HCT116 (cell line): ENCODE data around the gene GMDS. TPM values are rescaled to one million over a fixed set of nuclear protein-coding genes. Genes with fewer than 3 reads are reported as not detected.

Experiments used
- ATAC-seq: fragments of 200-7000 bp; cut with Tn5 transposase; 2 replicates; pipeline ENCODE4 v1.9.1; 2020; ENCODE audit warnings: mild to moderate bottlenecking, moderate library complexity
- BruUV-seq: library from RNA; stranded (reverse); fragments of 400-500 nt; replicated peaks from 2 replicates; lab custom pipeline; 2021; lab: Mats Ljungman, UMichigan
- CTCF ChIA-PET: fragments of 300-600 bp; sonication (Branson Sonifier 250); formaldehyde crosslinking; loops from one replicate; lab custom pipeline; 2021; ENCODE audit warnings: antibody characterized with exemption; lab: Charles Lee
- POLR2A ChIA-PET: fragments of 300-600, 350-600 bp; sonication (Branson Sonifier 250); formaldehyde crosslinking; loops from one replicate; lab custom pipeline; 2021; ENCODE audit warnings: antibody characterized with exemption; lab: Charles Lee
- RAD21 ChIA-PET, 2 experiments: fragments of 300-600 bp; sonication (Branson Sonifier 250); formaldehyde crosslinking; loops; one replicate each; lab custom pipeline; 2023; ENCODE audit warnings: low total read pairs in 2 of 2; ENCODE audit not compliant: uncharacterized antibody in 2 of 2, unreplicated experiment in 2 of 2, low non-redundant PET in 1 of 2; lab: Charles Lee
- DNase-seq: peaks from one replicate; pipeline ENCODE4 v3.0.0-alpha.2; 2010; ENCODE audit warnings: low read depth, low spot score
- H2AFZ ChIP-seq: fragments of 200-600 bp; shearing (Covaris generic), sonication (generic); 2 replicates; pipeline ENCODE4 v1.6.1; 2017; ENCODE audit warnings: low read depth, mixed run types, mixed read lengths, antibody characterized with exemption, low read length; ENCODE audit not compliant: poor library complexity, severe bottlenecking
- H3K27ac ChIP-seq: 2 replicates; pipeline ENCODE4 v1.5.1; 2012; ENCODE audit warnings: low read depth, low read length
- H3K27me3 ChIP-seq: fragments of 200-600 bp; sonication (generic); 2 replicates; pipeline ENCODE4 v1.6.1; 2016; ENCODE audit warnings: mixed run types, low read length, mixed read lengths; ENCODE audit not compliant: insufficient read depth
- H3K36me3 ChIP-seq, 2 experiments: fragments of 200-500 bp in 1 of 2; fragments of 200-600 bp in 1 of 2; sonication (Bioruptor generic) in 1 of 2; sonication (generic) in 1 of 2; 2 replicates each; pipeline versions ENCODE4 v1.5.1 to v1.6.1; 2014 to 2016; ENCODE audit warnings: low read length in 2 of 2, inconsistent platforms in 1 of 2, mixed read lengths in 1 of 2, mixed run types in 1 of 2; ENCODE audit not compliant: insufficient read depth in 2 of 2, control insufficient read depth in 1 of 2
- H3K4me1 ChIP-seq, 2 experiments: fragments of 200-600 bp in 1 of 2; sonication (generic) in 1 of 2; 2 replicates each; pipeline versions ENCODE4 v1.5.1 to v1.6.1; 2012 to 2017; ENCODE audit warnings: low read length in 2 of 2, inconsistent platforms in 1 of 2, mild to moderate bottlenecking in 1 of 2, mixed read lengths in 1 of 2, mixed run types in 1 of 2, moderate library complexity in 1 of 2; ENCODE audit not compliant: insufficient read depth in 2 of 2, control insufficient read depth in 1 of 2
- H3K4me2 ChIP-seq: fragments of 200-600 bp; sonication (generic); 2 replicates; pipeline ENCODE4 v1.6.1; 2017; ENCODE audit warnings: mixed run types, low read length, mixed read lengths
- H3K4me3 ChIP-seq, 2 experiments: fragments of 200-600 bp in 1 of 2; sonication (generic) in 1 of 2; replicated peaks in 1 of 2; 2 replicates each; pipeline ENCODE4 v1.5.1; 2011 to 2016; ENCODE audit warnings: low read length in 2 of 2, control low read depth in 1 of 2, low read depth in 1 of 2, mild to moderate bottlenecking in 1 of 2, mixed read lengths in 1 of 2, mixed run types in 1 of 2
- H3K79me2 ChIP-seq: fragments of 200-600 bp; sonication (generic); 2 replicates; pipeline ENCODE4 v1.6.1; 2017; ENCODE audit warnings: mild to moderate bottlenecking, mixed run types, low read length, moderate library complexity, mixed read lengths; ENCODE audit not compliant: insufficient read depth
- H3K9ac ChIP-seq: fragments of 200-600 bp; sonication (generic); 2 replicates; pipeline ENCODE4 v1.6.1; 2016; ENCODE audit warnings: low read length, mixed read lengths
- H3K9me2 ChIP-seq: fragments of 200-600 bp; sonication (generic), shearing (Covaris generic); 2 replicates; pipeline ENCODE4 v1.6.1; 2017; ENCODE audit warnings: mixed run types, mild to moderate bottlenecking, moderate library complexity; ENCODE audit not compliant: insufficient read depth
- H3K9me3 ChIP-seq, 2 experiments: fragments of 200-500 bp in 1 of 2; fragments of 200-600 bp in 1 of 2; sonication (Bioruptor generic) in 1 of 2; sonication (generic) in 1 of 2; 2 replicates each; pipeline ENCODE4 v1.6.1; 2014 to 2017; ENCODE audit warnings: low read length in 2 of 2, mixed read lengths in 2 of 2, inconsistent platforms in 1 of 2, low read depth in 1 of 2, mild to moderate bottlenecking in 1 of 2, mixed run types in 1 of 2, moderate library complexity in 1 of 2; ENCODE audit not compliant: control insufficient read depth in 1 of 2, insufficient read depth in 1 of 2
- H4K20me1 ChIP-seq: fragments of 200-600 bp; sonication (generic), shearing (Covaris generic); 2 replicates; pipeline ENCODE4 v1.6.1; 2017; ENCODE audit warnings: mixed run types, mild to moderate bottlenecking, moderate library complexity; ENCODE audit not compliant: insufficient read depth
- CEBPB ChIP-seq: IDR thresholded peaks from 2 replicates; pipeline ENCODE4 v1.6.1; 2012; ENCODE audit warnings: low read depth
- POLR2AphosphoS5 ChIP-seq: IDR thresholded peaks from 2 replicates; pipeline ENCODE4 v1.6.1; 2011; ENCODE audit warnings: mild to moderate bottlenecking, low read depth, low read length, moderate library complexity
- TCF7L2 ChIP-seq: IDR thresholded peaks from 2 replicates; pipeline ENCODE4 v1.7.0; 2011; ENCODE audit warnings: borderline replicate concordance, inconsistent platforms; ENCODE audit not compliant: insufficient read depth, insufficient read length; ENCODE audit errors: extremely low read depth
- YY1 ChIP-seq: IDR thresholded peaks from 2 replicates; pipeline ENCODE4 v1.6.1; 2011; ENCODE audit warnings: low read length, low read depth, moderate library complexity, mild to moderate bottlenecking; ENCODE audit not compliant: insufficient replicate concordance; ENCODE audit errors: extremely low read depth
- intact Hi-C: fragments of 100-400 bp; cut with micrococcal nuclease; formaldehyde crosslinking; loops from 2 replicates; pipeline ENCODE4 v1.10.0; 2022
- total RNA-seq: library from RNA; stranded (reverse); gene quantifications from one replicate; pipeline ENCODE4 v1.2.1, GENCODE V29; 2021; ENCODE audit not compliant: unreplicated experiment
- TF ChIP-seq, protein P1 (sequence below): IDR thresholded peaks from 2 replicates; pipeline ENCODE4 v1.6.1; 2012

GMDS gene
- total RNA-seq, 1 experiment from 2014 or later = 34.4 TPM

GRCh38 chr6:1869308-1869707 is 376.1 kb downstream of the GMDS start:
- H3K4me3 ChIP-seq = no peak overlapping the region
- no peak overlapping the region for H3K9ac ChIP-seq
- CTCF ChIA-PET = no interaction called here
- ATAC-seq (no peak), DNase-seq (no peak)
- H3K4me1 ChIP-seq = no peaks in the 10 kb centered on the region
- H3K27ac ChIP-seq = no peak overlapping the region
- intact Hi-C loops = no loop called here
- BruUV-seq = no TSS peak
- H3K79me2 ChIP-seq = no peaks in the 10 kb centered on the region
- POLR2A ChIA-PET = no interaction called here
- no peaks in the 10 kb centered on the region for H3K27me3 ChIP-seq
- H3K9me2 ChIP-seq = no peaks in the 10 kb centered on the region
- TF ChIP-seq, protein P1, sequence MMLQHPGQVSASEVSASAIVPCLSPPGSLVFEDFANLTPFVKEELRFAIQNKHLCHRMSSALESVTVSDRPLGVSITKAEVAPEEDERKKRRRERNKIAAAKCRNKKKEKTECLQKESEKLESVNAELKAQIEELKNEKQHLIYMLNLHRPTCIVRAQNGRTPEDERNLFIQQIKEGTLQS = no peak
- TF ChIP-seq POLR2AphosphoS5 (no peak), YY1 (no peak)
- no peak overlapping the region for H2AFZ ChIP-seq
- RAD21 ChIA-PET = no interaction called here
- no peaks in the 10 kb centered on the region for H3K36me3 ChIP-seq
- H3K4me2 ChIP-seq = no peak overlapping the region
- no peaks in the 10 kb centered on the region for H4K20me1 ChIP-seq
- no peaks in the 10 kb centered on the region for H3K9me3 ChIP-seq

DNA sequence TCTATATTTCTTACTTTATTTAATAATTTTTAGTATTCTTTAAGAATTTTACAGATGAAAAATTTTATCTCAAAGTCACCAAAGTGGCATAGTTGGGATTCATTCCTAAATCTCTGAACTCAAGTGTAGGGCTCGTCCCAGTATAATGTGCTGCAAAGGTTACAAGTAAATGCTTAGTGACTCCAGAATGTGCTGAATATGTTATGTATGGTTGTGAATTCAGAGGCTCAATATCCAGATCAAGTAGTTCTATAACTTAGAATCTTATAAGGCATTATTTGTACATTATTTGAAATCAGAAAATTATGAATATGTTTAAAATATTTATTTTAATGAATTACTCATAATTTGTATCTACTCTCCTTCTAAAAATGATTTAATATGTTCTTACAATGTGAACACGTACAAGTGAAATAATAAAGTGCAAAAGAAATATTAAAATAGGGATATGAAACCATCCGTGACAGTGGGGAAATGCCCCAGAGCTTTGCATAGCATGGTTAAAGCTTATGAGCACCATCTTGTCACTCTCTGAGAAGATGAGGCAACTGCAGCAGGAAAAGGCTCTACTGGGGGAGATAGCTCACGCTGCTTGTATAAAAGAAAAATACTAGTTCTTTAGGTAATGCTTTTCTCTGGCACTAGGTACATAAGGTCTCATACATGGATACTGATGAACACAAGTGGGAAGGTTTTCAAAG is 376.7 kb downstream of the GMDS start:
- H3K4me1 ChIP-seq = no peaks in the 10 kb centered on the region
- no peaks in the 10 kb centered on the region for H3K79me2 ChIP-seq
- BruUV-seq = no TSS peak
- H3K4me2 ChIP-seq = no peak overlapping the region
- H2AFZ ChIP-seq = no peak overlapping the region
- H3K4me3 ChIP-seq = no peak overlapping the region
- intact Hi-C loops = no loop called here
- H3K9me3 ChIP-seq = no peaks in the 10 kb centered on the region
- ChIA-PET RAD21 (no interaction called here), POLR2A (no interaction called here), CTCF (no interaction called here)
- no peaks in the 10 kb centered on the region for H4K20me1 ChIP-seq
- no peak for TF ChIP-seq TCF7L2
- no peak for TF ChIP-seq POLR2AphosphoS5
- TF ChIP-seq CEBPB = no peak
- H3K27me3 ChIP-seq = no peaks in the 10 kb centered on the region
- H3K9me2 ChIP-seq = no peaks in the 10 kb centered on the region
- ATAC-seq (no peak), DNase-seq (no peak)
- no peaks in the 10 kb centered on the region for H3K36me3 ChIP-seq
- no peak overlapping the region for H3K9ac ChIP-seq
- no peak overlapping the region for H3K27ac ChIP-seq
